ENCODE results near the gene LMO2. TPM values are rescaled to one million over a fixed set of nuclear protein-coding genes. Genes with fewer than 3 reads are reported as not detected.
A peak's percentile ranks its signal among the peaks of the same experiment; 100 is the strongest.

LMO2 gene
- polyA plus RNA-seq, 1 donor from 2014 or later = 11.4 TPM

DNA sequence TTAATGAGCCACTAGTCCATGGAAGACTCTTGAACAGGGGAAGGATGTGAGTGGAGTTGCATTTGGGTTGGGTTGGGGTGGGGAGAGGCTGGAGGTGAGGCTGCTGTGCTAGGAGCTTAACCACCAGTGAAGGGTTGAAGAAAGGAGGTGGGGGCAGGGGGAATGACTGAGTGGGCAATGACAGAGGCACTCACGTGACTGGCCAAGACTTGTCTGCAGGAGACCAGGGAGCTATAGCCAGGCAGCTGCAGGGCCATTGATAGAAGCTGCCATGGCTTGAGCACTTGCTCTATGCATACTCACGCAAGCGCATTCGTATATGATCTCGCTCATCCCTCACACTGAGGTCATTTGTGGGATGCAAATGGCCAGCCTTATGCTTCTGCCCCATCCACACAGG is 4.0 kb downstream of the LMO2 start:
- Mint-ChIP-seq H3K9me3 (peaks cover 0 to 4% (median 0%) of the 10 kb centered on the region in 3 donors), H3K27me3 (peaks cover 7% of the 10 kb centered on the region), H3K4me1 (peaks cover 14 to 25% (median 22%) of the 10 kb centered on the region in 3 donors), H3K27ac (no peak overlapping the region), H3K4me3 (no peak overlapping the region), H3K36me3 (peaks cover 1% of the 10 kb centered on the region)

DNA sequence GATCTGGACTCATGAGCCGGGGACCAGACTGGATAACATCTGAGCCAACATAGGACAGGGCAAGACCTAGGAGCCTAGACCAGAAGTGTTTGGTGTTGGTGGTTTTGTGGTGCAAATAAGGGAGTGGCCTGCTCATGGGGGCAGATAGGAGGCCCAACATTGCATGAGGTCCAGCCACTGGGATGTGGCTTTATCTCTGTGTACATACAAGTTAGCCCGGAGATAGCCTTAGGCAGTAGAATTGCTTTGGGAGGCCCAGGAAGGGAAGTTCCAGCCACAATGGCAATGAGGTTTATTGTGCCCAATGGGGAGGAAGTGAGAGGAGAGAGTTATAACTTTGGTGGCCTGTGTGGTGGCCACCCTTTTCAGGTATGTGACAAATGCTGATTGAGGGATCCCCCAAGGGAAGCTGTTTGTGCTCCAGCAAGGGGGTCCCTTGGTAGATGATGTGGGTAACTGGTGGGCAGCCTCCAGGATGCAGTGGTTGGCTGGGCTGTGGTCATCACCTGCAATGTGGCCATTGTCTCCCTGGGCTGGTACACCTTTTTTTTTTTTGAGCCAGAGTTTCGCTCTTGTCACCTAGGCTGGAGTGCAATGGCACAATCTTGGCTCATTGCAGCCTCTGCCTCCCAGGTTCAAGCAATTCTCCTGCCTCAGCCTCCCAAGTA is 6.4 kb downstream of the LMO2 start:
- H3K4me1 Mint-ChIP-seq = peaks cover 3 to 9% (median 6%) of the 10 kb centered on the region in 3 donors
- no peak overlapping the region for H3K4me3 Mint-ChIP-seq
- H3K36me3 Mint-ChIP-seq = peaks cover 1% of the 10 kb centered on the region
- H3K27me3 Mint-ChIP-seq = peaks cover 16% of the 10 kb centered on the region
- no peak overlapping the region for H3K27ac Mint-ChIP-seq
- H3K9me3 Mint-ChIP-seq = peaks cover 0 to 4% (median 0%) of the 10 kb centered on the region in 3 donors

DNA sequence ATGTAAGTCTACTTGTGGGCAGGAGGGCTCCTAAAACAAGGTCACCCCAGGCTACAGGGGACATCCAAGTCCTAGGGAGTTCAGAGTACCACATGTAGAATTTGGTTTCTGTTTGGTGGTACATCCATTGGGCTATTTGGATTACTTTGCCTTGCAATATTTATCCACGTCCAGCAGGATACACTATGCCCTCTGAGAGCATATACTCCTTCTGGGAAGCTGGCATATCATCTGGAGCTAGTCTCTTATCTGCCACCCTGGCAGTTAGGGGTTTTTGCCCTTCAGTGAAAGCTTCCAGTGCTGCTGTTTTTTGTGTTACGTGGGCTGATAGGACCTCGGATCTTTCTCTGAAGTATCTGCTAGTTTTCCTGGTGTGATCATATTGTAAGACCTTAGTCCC is 7.3 kb downstream of the LMO2 start:
- no peak overlapping the region for H3K27ac Mint-ChIP-seq
- H3K9me3 Mint-ChIP-seq = peaks cover 0 to 1% (median 0%) of the 10 kb centered on the region in 3 donors
- H3K36me3 Mint-ChIP-seq = peaks cover 1% of the 10 kb centered on the region
- H3K4me1 Mint-ChIP-seq = peaks cover 3 to 9% (median 6%) of the 10 kb centered on the region in 3 donors
- no peak overlapping the region for H3K4me3 Mint-ChIP-seq
- H3K27me3 Mint-ChIP-seq = peaks cover 18% of the 10 kb centered on the region

- no peak overlapping the region for H3K27ac Mint-ChIP-seq
- peaks cover 3 to 9% (median 6%) of the 10 kb centered on the region in 3 donors for H3K4me1 Mint-ChIP-seq
- peaks cover 1% of the 10 kb centered on the region for H3K36me3 Mint-ChIP-seq
- no peaks in the 10 kb centered on the region for H3K9me3 Mint-ChIP-seq
- no peak overlapping the region for H3K4me3 Mint-ChIP-seq
- peaks cover 18% of the 10 kb centered on the region for H3K27me3 Mint-ChIP-seq
These were observed 7.8 kb downstream of the LMO2 start for GRCh38 chr11:33884035-33884434.

- no peaks in the 10 kb centered on the region for H3K9me3 Mint-ChIP-seq
- H3K36me3 Mint-ChIP-seq = peaks cover 1% of the 10 kb centered on the region
- peaks cover 3 to 8% (median 5%) of the 10 kb centered on the region in 3 donors for H3K4me1 Mint-ChIP-seq
- H3K4me3 Mint-ChIP-seq = no peak overlapping the region
- H3K27ac Mint-ChIP-seq = no peak overlapping the region
- peaks cover 21% of the 10 kb centered on the region for H3K27me3 Mint-ChIP-seq
These were observed 10.0 kb downstream of the LMO2 start for GRCh38 chr11:33881651-33882503.

DNA sequence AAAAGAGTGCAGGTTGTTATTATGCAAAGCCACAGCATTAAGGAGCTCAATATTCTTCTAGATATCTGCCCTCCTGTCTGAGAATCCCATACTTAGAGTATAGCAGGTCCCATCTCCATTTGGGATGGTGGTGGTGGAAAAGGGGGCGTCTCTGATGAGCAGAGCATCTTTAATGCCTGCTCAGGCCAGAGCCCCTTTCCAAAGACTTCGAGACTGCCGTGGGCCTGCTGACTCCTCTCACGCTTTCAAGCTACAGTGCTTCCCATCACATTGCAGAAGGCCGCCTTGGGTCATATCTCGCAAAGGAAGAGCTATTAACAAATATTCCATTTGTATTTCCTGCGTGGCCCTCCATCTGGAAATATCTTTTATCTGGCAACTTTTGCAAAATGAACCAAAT is 10.9 kb downstream of the LMO2 start:
- H3K27me3 Mint-ChIP-seq = peaks cover 21% of the 10 kb centered on the region
- no peak overlapping the region for H3K27ac Mint-ChIP-seq
- no peaks in the 10 kb centered on the region for H3K9me3 Mint-ChIP-seq
- peaks cover 3 to 4% (median 3%) of the 10 kb centered on the region in 3 donors for H3K4me1 Mint-ChIP-seq
- no peak overlapping the region for H3K4me3 Mint-ChIP-seq
- peaks cover 1% of the 10 kb centered on the region for H3K36me3 Mint-ChIP-seq

DNA sequence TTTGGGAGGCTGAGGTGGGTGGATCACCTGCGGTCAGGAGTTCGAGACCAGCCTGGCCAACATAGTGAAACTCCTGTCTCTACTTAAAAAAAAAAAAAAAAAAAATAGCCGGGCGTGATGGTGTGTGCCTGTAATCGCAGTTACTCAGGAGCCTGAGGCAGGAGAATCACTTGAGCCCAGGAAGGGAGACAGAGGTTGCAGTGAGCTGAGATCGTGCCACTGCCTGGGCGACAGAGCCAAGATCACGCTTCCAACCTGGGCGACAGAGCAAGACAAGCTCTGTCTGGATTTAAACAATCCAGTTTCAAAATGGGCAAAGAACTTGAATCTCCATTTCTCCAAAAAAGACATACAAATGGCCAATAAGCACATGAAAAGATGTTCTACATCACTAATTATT is 12.5 kb downstream of the LMO2 start:
- Mint-ChIP-seq H3K9me3 (no peaks in the 10 kb centered on the region), H3K36me3 (no peaks in the 10 kb centered on the region), H3K4me1 (peaks cover 0 to under 1% (median 0%) of the 10 kb centered on the region in 3 donors), H3K27me3 (peaks cover 21% of the 10 kb centered on the region), H3K27ac (no peak overlapping the region), H3K4me3 (no peak overlapping the region)

GRCh38 chr11:33877038-33877437 is 14.8 kb downstream of the LMO2 start:
- Mint-ChIP-seq H3K27ac (no peak overlapping the region), H3K9me3 (no peaks in the 10 kb centered on the region), H3K36me3 (no peaks in the 10 kb centered on the region), H3K4me1 (peaks cover 0 to 5% (median 3%) of the 10 kb centered on the region in 3 donors), H3K4me3 (no peak overlapping the region), H3K27me3 (peaks cover 6% of the 10 kb centered on the region)

- H3K9me3 Mint-ChIP-seq = no peaks in the 10 kb centered on the region
- no peaks in the 10 kb centered on the region for H3K36me3 Mint-ChIP-seq
- peaks cover 5% of the 10 kb centered on the region for H3K27me3 Mint-ChIP-seq
- peaks cover 3 to 8% (median 5%) of the 10 kb centered on the region in 3 donors for H3K4me1 Mint-ChIP-seq
- H3K27ac Mint-ChIP-seq = no peak overlapping the region
- H3K4me3 Mint-ChIP-seq = peak overlapping the region in 2 of 4 donors; percentile 3 to 52
These were observed 16.1 kb downstream of the LMO2 start for GRCh38 chr11:33875621-33876294.

- Mint-ChIP-seq H3K36me3 (no peaks in the 10 kb centered on the region), H3K4me3 (peak overlapping the region in 1 of 4 donors; percentile 43), H3K9me3 (no peaks in the 10 kb centered on the region), H3K27ac (no peak overlapping the region), H3K4me1 (peaks cover 7 to 13% (median 8%) of the 10 kb centered on the region in 3 donors), H3K27me3 (peaks cover 4% of the 10 kb centered on the region)
These were observed 16.9 kb downstream of the LMO2 start for GRCh38 chr11:33874910-33875490.

- Mint-ChIP-seq H3K9me3 (no peaks in the 10 kb centered on the region), H3K27me3 (peaks cover 4% of the 10 kb centered on the region), H3K4me1 (peaks cover 8 to 15% (median 9%) of the 10 kb centered on the region in 3 donors), H3K4me3 (peak overlapping the region in 1 of 4 donors; percentile 43), H3K27ac (no peak overlapping the region), H3K36me3 (no peaks in the 10 kb centered on the region)
These were observed 17.4 kb downstream of the LMO2 start for GRCh38 chr11:33874433-33874832.

DNA sequence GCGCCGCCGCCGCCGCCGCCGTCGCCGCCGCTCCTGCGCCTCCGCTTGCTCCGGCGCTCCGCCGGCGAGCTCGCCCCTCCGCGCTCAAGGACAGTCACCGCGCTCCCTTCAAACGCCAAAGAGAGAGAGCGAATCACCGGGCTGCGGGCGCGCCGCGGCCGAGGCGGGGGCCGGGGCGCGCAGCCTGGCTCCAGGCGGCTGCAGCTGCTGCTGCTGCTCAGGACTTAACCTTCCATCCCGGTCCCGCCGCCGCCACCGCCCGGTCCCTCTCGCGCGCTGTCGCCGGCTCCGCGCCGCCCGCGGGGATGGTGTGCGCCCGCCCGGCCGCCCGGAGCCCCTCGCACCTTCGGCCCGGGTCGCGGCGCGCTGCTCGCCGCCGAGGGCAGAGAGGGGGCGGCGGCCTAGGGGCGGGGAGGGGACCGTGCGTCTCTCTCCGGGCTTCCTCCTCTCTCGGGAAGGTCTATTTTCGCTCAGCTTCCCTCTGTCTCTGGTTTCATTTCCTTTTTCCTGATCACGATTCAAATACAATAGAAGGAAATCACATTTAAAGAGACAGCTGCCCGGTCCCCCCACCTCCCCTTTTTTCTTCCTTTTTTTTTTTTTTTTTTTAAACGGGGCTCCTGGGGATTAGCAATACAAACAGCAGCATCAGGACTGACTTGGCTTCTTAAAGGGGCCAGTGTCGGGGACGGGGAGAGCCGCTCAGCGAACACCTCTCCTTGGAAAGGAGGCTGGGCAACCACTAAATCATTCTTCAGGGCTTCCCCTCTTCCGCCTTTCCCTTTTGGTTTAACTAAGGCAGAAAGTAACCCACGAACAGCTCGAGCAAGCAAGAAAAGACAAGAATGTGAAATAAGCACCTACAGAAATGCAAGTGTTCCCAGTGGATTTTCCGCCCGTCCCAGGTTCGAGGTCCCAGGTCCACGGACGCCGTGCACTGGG is 22.1 kb downstream of the LMO2 start:
- Mint-ChIP-seq H3K4me3 (peak overlapping the region; percentile 94 to 99 (median 98)), H3K27me3 (peaks cover 6% of the 10 kb centered on the region), H3K9me3 (no peaks in the 10 kb centered on the region), H3K27ac (peak overlapping the region; percentile 45 to 92 (median 85)), H3K4me1 (peaks cover 22 to 33% (median 24%) of the 10 kb centered on the region in 3 donors), H3K36me3 (no peaks in the 10 kb centered on the region)

GRCh38 chr11:33868647-33869461 is 23.0 kb downstream of the LMO2 start:
- Mint-ChIP-seq H3K4me1 (peaks cover 22 to 33% (median 22%) of the 10 kb centered on the region in 3 donors), H3K27me3 (peaks cover 6% of the 10 kb centered on the region), H3K27ac (peak overlapping the region in 2 of 3 donors; percentile 8 to 88), H3K36me3 (no peaks in the 10 kb centered on the region), H3K9me3 (no peaks in the 10 kb centered on the region), H3K4me3 (peak overlapping the region; percentile 83 to 94 (median 88))
